Measurements from ENCODE around the gene TPMT. TPM values are rescaled to one million over a fixed set of nuclear protein-coding genes. Genes with fewer than 3 reads are reported as not detected.

TPMT gene
- total and polyA plus RNA-seq, 2 of the 13 experiments (the other 11 are each of a cell fraction or from before 2014, with no cell fraction given): 11.1 to 22.8 TPM

- TF ChIP-seq HIC2 (CRISPR knock-in tag; IDR thresholded peaks at IDR 0.05; ENCODE audit: low read depth) (no peak), ZBED4 (CRISPR knock-in tag; IDR thresholded peaks at IDR 0.05; ENCODE audit: borderline replicate concordance) (no peak), ZNF770 (CRISPR knock-in tag; IDR thresholded peaks at IDR 0.05) (no peak)
Observed at GRCh38 chr6:18141805-18142590, 12.9 kb downstream of the TPMT start (continued).

All from HepG2 (cell line).